Measurements from ENCODE around the gene PELI2.

The PELI2 gene

GRCh38 chr14:56142314-56142713 lies 24.1 kb downstream of the PELI2 start:
- Histone ChIP-seq H3K9ac (ENCODE audit: low read length) (no peak overlapping the region), H3K9me2 (ENCODE audit: low read depth, low read length) (no peaks in the 10 kb centered on the region), H3K27ac (ENCODE audit: low read depth, low read length, poor library complexity, severe bottlenecking) (no peak overlapping the region), H3K36me3 (ENCODE audit: insufficient read depth, low read length) (no peaks in the 10 kb centered on the region; the same call in 1 of the 2 replicates), H3K4me1 (ENCODE audit: insufficient read depth, low read length, severe bottlenecking) (peaks cover 10% of the 10 kb centered on the region), H3K4me3 (ENCODE audit: low read depth, low read length, poor library complexity, severe bottlenecking) (no peak overlapping the region), H3K4me2 (ENCODE audit: low read length) (no peak overlapping the region), H2AFZ (ENCODE audit: low read length) (no peak overlapping the region), H3K27me3 (ENCODE audit: insufficient read depth, low read length) (peaks cover 12% of the 10 kb centered on the region; the same call in 1 of the 2 replicates), H3F3A (ENCODE audit: insufficient read depth, low read length) (no peaks in the 10 kb centered on the region), H3K9me3 (ENCODE audit: low read length) (no peaks in the 10 kb centered on the region), H3K79me2 (ENCODE audit: insufficient read depth, low read length) (no peaks in the 10 kb centered on the region), H4K20me1 (ENCODE audit: insufficient read depth, low read length) (no peaks in the 10 kb centered on the region)
- TF ChIP-seq CTCF (IDR thresholded peaks at IDR 0.05; ENCODE audit: low read length), result no peak
- TF ChIP-seq EZH2 (IDR thresholded peaks at IDR 0.05; ENCODE audit: borderline replicate concordance, low read length), result no peak

- no peaks in the 10 kb centered on the region for H3K79me2 ChIP-seq (ENCODE audit: insufficient read depth, low read length)
- TF ChIP-seq CTCF (IDR thresholded peaks at IDR 0.05; ENCODE audit: low read length) (no peak), EZH2 (IDR thresholded peaks at IDR 0.05; ENCODE audit: borderline replicate concordance, low read length) (no peak)
These were observed 24.8 kb downstream of the PELI2 start for GRCh38 chr14:56143025-56143424.

GRCh38 chr14:56144176-56144575 lies 26.0 kb downstream of the PELI2 start:
- Histone ChIP-seq H3K4me1 (ENCODE audit: insufficient read depth, low read length, severe bottlenecking) (no peaks in the 10 kb centered on the region), H3K9ac (ENCODE audit: low read length) (no peak overlapping the region), H3K27ac (ENCODE audit: low read depth, low read length, poor library complexity, severe bottlenecking) (no peak overlapping the region), H4K20me1 (ENCODE audit: insufficient read depth, low read length) (no peaks in the 10 kb centered on the region), H3K4me2 (ENCODE audit: low read length) (no peak overlapping the region), H3K9me2 (ENCODE audit: low read depth, low read length) (no peaks in the 10 kb centered on the region), H3K36me3 (ENCODE audit: insufficient read depth, low read length) (no peaks in the 10 kb centered on the region; the same call in 1 of the 2 replicates), H3K4me3 (ENCODE audit: low read depth, low read length, poor library complexity, severe bottlenecking) (no peak overlapping the region), H3F3A (ENCODE audit: insufficient read depth, low read length) (no peaks in the 10 kb centered on the region), H3K27me3 (ENCODE audit: insufficient read depth, low read length) (peaks cover 12% of the 10 kb centered on the region; the same call in 1 of the 2 replicates), H3K9me3 (ENCODE audit: low read length) (no peaks in the 10 kb centered on the region), H3K79me2 (ENCODE audit: insufficient read depth, low read length) (no peaks in the 10 kb centered on the region), H2AFZ (ENCODE audit: low read length) (no peak overlapping the region)
- TF ChIP-seq EZH2 (IDR thresholded peaks at IDR 0.05; ENCODE audit: borderline replicate concordance, low read length) (no peak), CTCF (IDR thresholded peaks at IDR 0.05; ENCODE audit: low read length) (no peak)

More at GRCh38 chr14:56143025-56143424, 24.8 kb downstream of the PELI2 start:
- H3K9me2 ChIP-seq (ENCODE audit: low read depth, low read length), result no peaks in the 10 kb centered on the region
- no peak overlapping the region for H3K4me3 ChIP-seq (ENCODE audit: low read depth, low read length, poor library complexity, severe bottlenecking)
- H2AFZ ChIP-seq (ENCODE audit: low read length), result no peak overlapping the region
- no peaks in the 10 kb centered on the region for H4K20me1 ChIP-seq (ENCODE audit: insufficient read depth, low read length)
- H3K27ac ChIP-seq (ENCODE audit: low read depth, low read length, poor library complexity, severe bottlenecking), result no peak overlapping the region
- no peaks in the 10 kb centered on the region for H3F3A ChIP-seq (ENCODE audit: insufficient read depth, low read length)
- H3K4me1 ChIP-seq (ENCODE audit: insufficient read depth, low read length, severe bottlenecking), result peaks cover 3% of the 10 kb centered on the region
- peaks cover 12% of the 10 kb centered on the region; the same call in 1 of the 2 replicates for H3K27me3 ChIP-seq (ENCODE audit: insufficient read depth, low read length)
- no peak overlapping the region for H3K9ac ChIP-seq (ENCODE audit: low read length)
- no peak overlapping the region for H3K4me2 ChIP-seq (ENCODE audit: low read length)
- H3K9me3 ChIP-seq (ENCODE audit: low read length), result no peaks in the 10 kb centered on the region
- no peaks in the 10 kb centered on the region; the same call in 1 of the 2 replicates for H3K36me3 ChIP-seq (ENCODE audit: insufficient read depth, low read length)

Data from OCI-LY1 (cell line).